IMR-90 (cell line): ENCODE data around the gene RHOT2. TPM values are rescaled to one million over a fixed set of nuclear protein-coding genes. Genes with fewer than 3 reads are reported as not detected.

Experiments used
- ATAC-seq: fragments of 200-7000 bp; cut with Tn5 transposase; 2 replicates; pipeline ENCODE4 v1.9.1; 2020; ENCODE audit warnings: low read depth, mild to moderate bottlenecking, moderate library complexity
- BruUV-seq: library from RNA; stranded (reverse); fragments of 400-500 nt; replicated peaks from 2 replicates; lab custom pipeline; 2021; lab: Mats Ljungman, UMichigan
- CTCF ChIA-PET: fragments of 300-600 bp; formaldehyde crosslinking; extraction: SDS; loops from one replicate; lab custom pipeline; 2021; ENCODE audit warnings: antibody characterized with exemption; lab: Yijun Ruan, JAX
- POLR2A ChIA-PET: fragments of 300-600 bp; sonication (Branson Sonifier 250); formaldehyde crosslinking; loops from one replicate; lab custom pipeline; 2022; ENCODE audit warnings: antibody characterized with exemption; ENCODE audit not compliant: unreplicated experiment; lab: Charles Lee
- DNase-seq: peaks from one replicate; pipeline ENCODE4 v3.0.0; 2013
- H2AFZ ChIP-seq: replicated peaks from 2 replicates; pipeline ENCODE3; 2013; ENCODE audit warnings: low read length, mild to moderate bottlenecking; ENCODE audit not compliant: poor library complexity
- H2AK5ac ChIP-seq: 2 replicates; pipeline ENCODE4 v1.6.1; 2013; ENCODE audit warnings: low read depth, low read length, inconsistent platforms
- H2AK9ac ChIP-seq: replicated peaks from 2 replicates; pipeline ENCODE3; 2013; ENCODE audit warnings: mild to moderate bottlenecking, low read depth, low read length, moderate library complexity; ENCODE audit not compliant: poor library complexity
- H2BK120ac ChIP-seq: 2 replicates; pipeline ENCODE4 v1.6.1; 2013; ENCODE audit warnings: low read depth, low read length, inconsistent platforms
- H2BK15ac ChIP-seq: 3 replicates; pipeline ENCODE4 v1.6.1; 2013; ENCODE audit warnings: low read depth, low read length, inconsistent platforms
- H2BK20ac ChIP-seq: 2 replicates; pipeline ENCODE4 v1.6.1; 2013; ENCODE audit warnings: low read depth, mild to moderate bottlenecking, inconsistent platforms, low read length, moderate library complexity
- H2BK5ac ChIP-seq: 2 replicates; pipeline ENCODE4 v1.6.1; 2013; ENCODE audit warnings: mild to moderate bottlenecking, low read depth, low read length, inconsistent platforms; ENCODE audit not compliant: poor library complexity, severe bottlenecking
- H3K14ac ChIP-seq: replicated peaks from 2 replicates; pipeline ENCODE4 v1.6.1; 2013; ENCODE audit warnings: low read depth, low read length, inconsistent platforms
- H3K18ac ChIP-seq: 2 replicates; pipeline ENCODE4 v1.6.1; 2013; ENCODE audit warnings: low read depth, low read length, control low read depth
- H3K23ac ChIP-seq: 2 replicates; pipeline ENCODE4 v1.6.1; 2013; ENCODE audit warnings: low read depth, low read length, inconsistent platforms
- H3K27ac ChIP-seq: 2 replicates; pipeline ENCODE4 v1.5.1; 2013; ENCODE audit warnings: mild to moderate bottlenecking, control low read depth, low read length; ENCODE audit not compliant: insufficient read depth
- H3K27me3 ChIP-seq: 2 replicates; pipeline ENCODE4 v1.6.1; 2013; ENCODE audit warnings: low read length; ENCODE audit not compliant: control insufficient read depth, insufficient read depth
- H3K36me3 ChIP-seq: 2 replicates; pipeline ENCODE4 v1.6.1; 2013; ENCODE audit warnings: low read length, mixed read lengths; ENCODE audit not compliant: control insufficient read depth, insufficient read depth
- H3K4ac ChIP-seq: 2 replicates; pipeline ENCODE4 v1.6.1; 2013; ENCODE audit warnings: low read depth, low read length, inconsistent platforms
- H3K4me1 ChIP-seq: 2 replicates; pipeline ENCODE4 v1.6.1; 2013; ENCODE audit warnings: low read length, mixed read lengths; ENCODE audit not compliant: control insufficient read depth, insufficient read depth
- H3K4me2 ChIP-seq: 2 replicates; pipeline ENCODE4 v1.6.1; 2013; ENCODE audit warnings: low read depth, mild to moderate bottlenecking, control low read depth, low read length, moderate library complexity
- H3K4me3 ChIP-seq: 2 replicates; pipeline ENCODE4 v1.5.1; 2013; ENCODE audit warnings: low read depth, mild to moderate bottlenecking, control low read depth, low read length, moderate library complexity; ENCODE audit not compliant: insufficient read depth
- H3K56ac ChIP-seq: 2 replicates; pipeline ENCODE4 v1.6.1; 2013; ENCODE audit warnings: low read length, inconsistent platforms; ENCODE audit not compliant: insufficient read depth; ENCODE audit errors: extremely low read depth
- H3K79me1 ChIP-seq, 2 experiments: 2 replicates each; pipeline ENCODE4 v1.6.1; 2013; ENCODE audit warnings: low read length in 2 of 2, inconsistent platforms in 1 of 2, low read depth in 1 of 2
- H3K9ac ChIP-seq: 2 replicates; pipeline ENCODE4 v1.6.1; 2013; ENCODE audit warnings: low read depth, low read length, control low read depth
- H3K9me1 ChIP-seq: 2 replicates; pipeline ENCODE4 v1.6.1; 2013; ENCODE audit warnings: low read length, inconsistent platforms; ENCODE audit not compliant: insufficient read depth
- H3K9me3 ChIP-seq: 2 replicates; pipeline ENCODE4 v1.6.1; 2013; ENCODE audit warnings: low read length; ENCODE audit not compliant: control insufficient read depth, insufficient read depth
- H4K20me1 ChIP-seq: 2 replicates; pipeline ENCODE4 v1.6.1; 2013; ENCODE audit warnings: low read length, inconsistent platforms; ENCODE audit not compliant: insufficient read depth
- H4K5ac ChIP-seq: 2 replicates; pipeline ENCODE4 v1.6.1; 2013; ENCODE audit warnings: mild to moderate bottlenecking, low read depth, low read length, control low read depth
- H4K8ac ChIP-seq, 2 experiments: 2 replicates each; pipeline ENCODE4 v1.6.1; 2013; ENCODE audit warnings: low read depth in 2 of 2, low read length in 2 of 2, control low read depth in 1 of 2, inconsistent platforms in 1 of 2
- H4K91ac ChIP-seq: 2 replicates; pipeline ENCODE4 v1.6.1; 2013; ENCODE audit warnings: low read depth, low read length, inconsistent platforms; ENCODE audit not compliant: insufficient read depth
- BHLHE40 ChIP-seq: fragments of 150-350 bp; IDR thresholded peaks from 2 replicates; pipeline ENCODE4 v1.6.1; 2016; ENCODE audit warnings: mild to moderate bottlenecking, low read depth, low read length
- CEBPB ChIP-seq: IDR thresholded peaks from 2 replicates; pipeline ENCODE4 v1.6.1; 2012; ENCODE audit warnings: low read depth, low read length, improper control_type of control experiment
- CHD1 ChIP-seq: IDR thresholded peaks from 2 replicates; pipeline ENCODE4 v1.6.1; 2012; ENCODE audit warnings: low read depth, low read length, improper control_type of control experiment
- FOS ChIP-seq: fragments of 150-350 bp; IDR thresholded peaks from 2 replicates; pipeline ENCODE4 v1.6.1; 2016; ENCODE audit warnings: low read depth, low read length
- MAFK ChIP-seq: IDR thresholded peaks from 2 replicates; pipeline ENCODE4 v1.6.1; 2012; ENCODE audit warnings: low read depth, low read length, improper control_type of control experiment
- MAZ ChIP-seq: IDR thresholded peaks from 2 replicates; pipeline ENCODE4 v1.6.1; 2012; ENCODE audit warnings: low read depth, mild to moderate bottlenecking, low read length, improper control_type of control experiment, moderate library complexity, borderline replicate concordance
- MXI1 ChIP-seq: IDR thresholded peaks from 2 replicates; pipeline ENCODE4 v1.6.1; 2012; ENCODE audit warnings: low read depth, mild to moderate bottlenecking, low read length, moderate library complexity, borderline replicate concordance
- NFE2L2 ChIP-seq: fragments of 150-350 bp; IDR thresholded peaks from 2 replicates; pipeline ENCODE4 v1.6.1; 2016; ENCODE audit warnings: low read depth, mild to moderate bottlenecking, low read length
- POLR2A ChIP-seq: IDR thresholded peaks from 2 replicates; pipeline ENCODE4 v1.6.1; 2012; ENCODE audit warnings: mild to moderate bottlenecking, low read depth, low read length
- RAD21 ChIP-seq: IDR thresholded peaks from 2 replicates; pipeline ENCODE4 v1.6.1; 2012; ENCODE audit warnings: low read length, improper control_type of control experiment
- RCOR1 ChIP-seq: IDR thresholded peaks from 2 replicates; pipeline ENCODE4 v1.6.1; 2012; ENCODE audit warnings: mild to moderate bottlenecking, low read length, improper control_type of control experiment; ENCODE audit not compliant: insufficient replicate concordance
- RFX5 ChIP-seq: IDR thresholded peaks from 2 replicates; pipeline ENCODE4 v1.8.0; 2012; ENCODE audit warnings: low read depth, mild to moderate bottlenecking, low read length, moderate library complexity
- SMC3 ChIP-seq: fragments of 150-350 bp; IDR thresholded peaks from 2 replicates; pipeline ENCODE4 v1.6.1; 2016; ENCODE audit warnings: low read depth, mild to moderate bottlenecking, antibody characterized with exemption, low read length, moderate library complexity
- WGBS, 2 experiments: methylation state at CpG; one replicate each; pipeline versions ENCODE4 v1.1.5 to v1.1.7; 2013; ENCODE audit warnings: missing lambda C conversion rate in 2 of 2; ENCODE audit not compliant: insufficient read length in 1 of 2; ENCODE audit errors: extremely low coverage in 2 of 2; 5-methylcytosine and 5-hydroxymethylcytosine counted together
- dilution Hi-C: fragments of 300-500 bp; cut with HindIII; formaldehyde crosslinking; loops from one replicate; pipeline ENCODE4 v1.14.3; 2018; ENCODE audit warnings: low sequenced_read_pairs; ENCODE audit not compliant: unreplicated experiment
- in situ Hi-C: fragments of 300-500 bp; cut with MboI; formaldehyde crosslinking; loops from 3 replicates; pipeline ENCODE4 v1.14.3; 2019; ENCODE audit warnings: low sequenced_read_pairs, inconsistent platforms, mixed read lengths
- intact Hi-C: fragments of 100-400 bp; cut with micrococcal nuclease; formaldehyde crosslinking; loops from 2 replicates; pipeline ENCODE4 v1.10.0; 2022
- polyA plus RNA-seq, 3 experiments: library from polyadenylated mRNA; depleted of rRNA; stranded (reverse); fragments of >200 nt; gene quantifications; 2 replicates each; pipeline ENCODE4 v1.2.3, GENCODE V29; 2012; ENCODE audit warnings: low replicate concordance in 1 of 3
- total RNA-seq: library from RNA; depleted of rRNA; stranded (reverse); fragments of >200 nt; gene quantifications from 2 replicates; pipeline ENCODE4 v1.2.3, GENCODE V29; 2012
- TF ChIP-seq, protein P1 (sequence below): fragments of 150-350 bp; IDR thresholded peaks from 2 replicates; pipeline ENCODE4 v1.6.1; 2016; ENCODE audit warnings: low read depth, mild to moderate bottlenecking, low read length, moderate library complexity, borderline replicate concordance
- TF ChIP-seq, protein P2 (sequence below): fragments of 150-350 bp; IDR thresholded peaks from 2 replicates; pipeline ENCODE4 v1.6.1; 2017; ENCODE audit warnings: mild to moderate bottlenecking, antibody characterized with exemption, low read length, low read depth
- TF ChIP-seq, protein P3 (sequence below): conservative IDR thresholded peaks from 2 replicates; pipeline ENCODE4 v1.5.1; 2012; ENCODE audit warnings: mild to moderate bottlenecking, low read depth, low read length, improper control_type of control experiment

Gene RHOT2
- total and polyA plus RNA-seq, 2 of the 4 experiments (the other 2 are of a cell fraction) = 20.3 to 181 TPM

DNA sequence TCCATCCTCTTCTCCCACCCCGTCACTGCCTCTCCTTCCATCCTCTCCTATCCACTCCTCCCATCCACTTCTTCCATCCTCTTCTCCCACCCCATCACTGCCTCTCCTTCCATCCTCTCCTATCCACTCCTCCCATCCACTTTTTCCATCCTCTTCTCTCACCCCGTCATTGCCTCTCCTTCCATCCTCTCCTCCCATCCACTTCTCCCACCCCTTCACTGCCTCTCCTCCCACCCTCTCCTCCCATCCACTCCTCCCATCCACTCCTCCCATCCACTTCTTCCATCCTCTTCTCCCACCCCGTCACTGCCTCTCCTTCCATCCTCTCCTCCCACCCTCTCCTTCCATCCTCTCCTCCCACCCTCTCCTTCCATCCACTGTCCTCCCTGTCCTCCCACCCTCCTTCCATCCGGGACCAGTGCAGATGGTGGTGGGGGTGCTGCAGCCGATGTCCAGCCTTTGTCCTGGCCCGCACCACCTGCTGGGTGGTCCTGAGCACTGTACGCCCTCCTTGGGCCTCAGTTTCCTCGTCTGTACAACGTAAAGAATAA, 36.0 kb upstream of the RHOT2 start:
- H3K4ac ChIP-seq = no peak overlapping the region
- H3K18ac ChIP-seq = no peak overlapping the region
- ChIA-PET CTCF (no interaction called here), POLR2A (no interaction called here)
- no peak overlapping the region for H4K5ac ChIP-seq
- no peak for DNase-seq
- no peak overlapping the region for H2BK15ac ChIP-seq
- H2AFZ ChIP-seq = no peak overlapping the region
- ATAC-seq = no peak
- H2BK5ac ChIP-seq = no peak overlapping the region
- dilution Hi-C loops (no loop called here), in situ Hi-C loops (no loop called here), intact Hi-C loops (no loop called here)
- no peak overlapping the region for H3K23ac ChIP-seq
- no peak overlapping the region for H3K4me2 ChIP-seq
- H2AK9ac ChIP-seq = peak overlapping the region; percentile 55
- H3K27me3 ChIP-seq = no peaks in the 10 kb centered on the region
- no peak overlapping the region for H3K9ac ChIP-seq
- TF ChIP-seq RFX5 = no peak
- no peak for TF ChIP-seq RCOR1
- TF ChIP-seq CEBPB = no peak
- no peak for TF ChIP-seq NFE2L2
- no peak for TF ChIP-seq MAFK
- TF ChIP-seq POLR2A = no peak
- TF ChIP-seq MAZ = no peak
- TF ChIP-seq, protein P1, sequence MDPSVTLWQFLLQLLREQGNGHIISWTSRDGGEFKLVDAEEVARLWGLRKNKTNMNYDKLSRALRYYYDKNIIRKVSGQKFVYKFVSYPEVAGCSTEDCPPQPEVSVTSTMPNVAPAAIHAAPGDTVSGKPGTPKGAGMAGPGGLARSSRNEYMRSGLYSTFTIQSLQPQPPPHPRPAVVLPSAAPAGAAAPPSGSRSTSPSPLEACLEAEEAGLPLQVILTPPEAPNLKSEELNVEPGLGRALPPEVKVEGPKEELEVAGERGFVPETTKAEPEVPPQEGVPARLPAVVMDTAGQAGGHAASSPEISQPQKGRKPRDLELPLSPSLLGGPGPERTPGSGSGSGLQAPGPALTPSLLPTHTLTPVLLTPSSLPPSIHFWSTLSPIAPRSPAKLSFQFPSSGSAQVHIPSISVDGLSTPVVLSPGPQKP = no peak
- TF ChIP-seq RAD21 = no peak
- TF ChIP-seq, protein P2, sequence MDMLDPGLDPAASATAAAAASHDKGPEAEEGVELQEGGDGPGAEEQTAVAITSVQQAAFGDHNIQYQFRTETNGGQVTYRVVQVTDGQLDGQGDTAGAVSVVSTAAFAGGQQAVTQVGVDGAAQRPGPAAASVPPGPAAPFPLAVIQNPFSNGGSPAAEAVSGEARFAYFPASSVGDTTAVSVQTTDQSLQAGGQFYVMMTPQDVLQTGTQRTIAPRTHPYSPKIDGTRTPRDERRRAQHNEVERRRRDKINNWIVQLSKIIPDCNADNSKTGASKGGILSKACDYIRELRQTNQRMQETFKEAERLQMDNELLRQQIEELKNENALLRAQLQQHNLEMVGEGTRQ = no peak
- no peak for TF ChIP-seq FOS
- TF ChIP-seq, protein P3, sequence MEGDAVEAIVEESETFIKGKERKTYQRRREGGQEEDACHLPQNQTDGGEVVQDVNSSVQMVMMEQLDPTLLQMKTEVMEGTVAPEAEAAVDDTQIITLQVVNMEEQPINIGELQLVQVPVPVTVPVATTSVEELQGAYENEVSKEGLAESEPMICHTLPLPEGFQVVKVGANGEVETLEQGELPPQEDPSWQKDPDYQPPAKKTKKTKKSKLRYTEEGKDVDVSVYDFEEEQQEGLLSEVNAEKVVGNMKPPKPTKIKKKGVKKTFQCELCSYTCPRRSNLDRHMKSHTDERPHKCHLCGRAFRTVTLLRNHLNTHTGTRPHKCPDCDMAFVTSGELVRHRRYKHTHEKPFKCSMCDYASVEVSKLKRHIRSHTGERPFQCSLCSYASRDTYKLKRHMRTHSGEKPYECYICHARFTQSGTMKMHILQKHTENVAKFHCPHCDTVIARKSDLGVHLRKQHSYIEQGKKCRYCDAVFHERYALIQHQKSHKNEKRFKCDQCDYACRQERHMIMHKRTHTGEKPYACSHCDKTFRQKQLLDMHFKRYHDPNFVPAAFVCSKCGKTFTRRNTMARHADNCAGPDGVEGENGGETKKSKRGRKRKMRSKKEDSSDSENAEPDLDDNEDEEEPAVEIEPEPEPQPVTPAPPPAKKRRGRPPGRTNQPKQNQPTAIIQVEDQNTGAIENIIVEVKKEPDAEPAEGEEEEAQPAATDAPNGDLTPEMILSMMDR = no peak
- TF ChIP-seq SMC3 = no peak
- no peak for TF ChIP-seq BHLHE40
- no peak for TF ChIP-seq MXI1
- TF ChIP-seq CHD1 = no peak
- 41% methylated on average over 2 of the region's 9 CpGs; no CpG with 5 or more reads in 1 of the 2 experiments for WGBS, 2 experiments
- no peak overlapping the region for H4K91ac ChIP-seq
- H3K79me1 ChIP-seq = peaks cover 0 to 24% of the 10 kb centered on the region in 2 experiments; a peak in 2 of 4 replicates
- peaks cover 27% of the 10 kb centered on the region for H3K4me1 ChIP-seq
- H3K56ac ChIP-seq = no peak overlapping the region
- H3K9me3 ChIP-seq = no peaks in the 10 kb centered on the region
- H4K8ac ChIP-seq = no peak overlapping the region
- H4K20me1 ChIP-seq = peaks cover 8% of the 10 kb centered on the region
- no peak overlapping the region for H2BK20ac ChIP-seq
- H2BK120ac ChIP-seq = no peak overlapping the region
- peaks cover 12% of the 10 kb centered on the region; the same call in 1 of the 2 replicates for H3K36me3 ChIP-seq
- no peak overlapping the region for H2AK5ac ChIP-seq
- no peaks in the 10 kb centered on the region for H3K9me1 ChIP-seq
- no peak overlapping the region for H3K27ac ChIP-seq
- H3K4me3 ChIP-seq = no peak overlapping the region
- H3K14ac ChIP-seq = no peak overlapping the region
- no TSS peak for BruUV-seq
